HG02678 (cell line): ENCODE data around the gene TRAF7.
"Not testable (repeated sequence)": the region's sequence is repeated elsewhere in the genome, so short reads cannot be mapped to it uniquely, and the experiment has no call there.

Experiments
- ATAC-seq: cut with Tn5 transposase; IDR thresholded peaks from one replicate; pipeline ENCODE4 v1.9.1; 2021; ENCODE audit warnings: mild to moderate bottlenecking, moderate library complexity; ENCODE audit not compliant: unreplicated experiment

The TRAF7 gene

DNA sequence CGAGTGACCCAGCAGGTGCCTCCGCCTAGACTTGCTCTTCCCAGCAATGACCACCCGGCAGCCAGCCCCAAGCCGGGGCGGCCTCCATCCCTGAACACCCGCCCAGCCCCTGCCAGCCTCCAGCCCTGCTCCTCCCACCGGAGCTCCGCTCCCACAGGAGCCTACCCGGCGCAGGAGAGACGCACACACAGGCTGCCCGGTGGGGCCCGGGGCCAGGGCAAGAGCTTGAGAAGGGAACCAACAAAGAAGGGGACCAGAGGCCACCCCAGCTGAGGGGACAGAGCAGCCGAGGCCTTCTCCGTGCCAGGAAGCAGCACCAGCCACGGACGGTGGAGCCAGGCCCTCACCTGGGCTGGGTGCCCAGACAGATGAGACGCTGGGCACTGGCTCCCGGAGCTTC is 33.7 kb upstream of the TRAF7 start:
- ATAC-seq = no peak

DNA sequence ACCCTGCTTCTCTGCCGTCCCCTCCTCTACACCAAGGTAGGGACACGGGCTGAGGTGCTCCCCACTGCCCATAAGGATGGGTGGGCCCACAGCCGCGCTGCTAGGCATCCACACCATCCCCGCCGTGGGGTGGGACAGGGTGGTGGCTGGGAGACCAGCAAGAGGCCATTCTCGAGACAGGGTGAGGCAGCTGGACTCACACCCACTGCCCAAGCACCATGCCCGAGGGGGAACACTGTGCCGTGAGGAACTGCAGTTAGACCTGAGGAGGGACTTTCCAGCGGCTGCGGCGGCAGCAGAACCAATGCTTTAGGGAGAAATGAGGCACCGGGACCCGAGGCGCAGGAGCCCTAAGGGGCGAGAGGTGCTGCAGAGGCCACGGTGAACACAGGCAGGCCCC is 33.2 kb upstream of the TRAF7 start:
- no peak for ATAC-seq

- not testable (repeated sequence) for ATAC-seq
Observed at GRCh38 chr16:2122934-2123683, 32.5 kb upstream of the TRAF7 start.

- not testable (repeated sequence) for ATAC-seq
Observed at GRCh38 chr16:2123706-2124376, 31.7 kb upstream of the TRAF7 start.

DNA sequence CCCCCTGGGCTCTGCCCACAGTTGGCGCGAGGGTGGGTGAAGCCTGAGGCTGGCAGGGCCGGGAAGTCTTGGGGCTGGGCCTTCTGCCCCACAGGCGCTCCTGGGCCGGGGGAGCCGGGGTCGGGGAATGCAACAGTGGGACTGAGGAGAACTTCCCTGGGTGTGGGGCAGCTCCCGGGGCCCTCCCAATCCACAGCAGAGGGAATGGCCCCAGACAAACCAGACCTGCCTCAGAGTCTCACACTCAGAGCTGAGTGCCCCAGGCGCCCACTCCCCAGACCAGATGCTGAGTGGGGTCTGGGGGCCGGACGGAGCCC is 31.2 kb upstream of the TRAF7 start:
- not testable (repeated sequence) for ATAC-seq

- not testable (repeated sequence) for ATAC-seq
Observed at GRCh38 chr16:2124694-2125444, 30.7 kb upstream of the TRAF7 start.

GRCh38 chr16:2125609-2126008 is 30.0 kb upstream of the TRAF7 start:
- not testable (repeated sequence) for ATAC-seq

GRCh38 chr16:2126161-2126743 is 29.3 kb upstream of the TRAF7 start:
- ATAC-seq = not testable (repeated sequence)

GRCh38 chr16:2126928-2127556 is 28.5 kb upstream of the TRAF7 start:
- ATAC-seq = not testable (repeated sequence)

DNA sequence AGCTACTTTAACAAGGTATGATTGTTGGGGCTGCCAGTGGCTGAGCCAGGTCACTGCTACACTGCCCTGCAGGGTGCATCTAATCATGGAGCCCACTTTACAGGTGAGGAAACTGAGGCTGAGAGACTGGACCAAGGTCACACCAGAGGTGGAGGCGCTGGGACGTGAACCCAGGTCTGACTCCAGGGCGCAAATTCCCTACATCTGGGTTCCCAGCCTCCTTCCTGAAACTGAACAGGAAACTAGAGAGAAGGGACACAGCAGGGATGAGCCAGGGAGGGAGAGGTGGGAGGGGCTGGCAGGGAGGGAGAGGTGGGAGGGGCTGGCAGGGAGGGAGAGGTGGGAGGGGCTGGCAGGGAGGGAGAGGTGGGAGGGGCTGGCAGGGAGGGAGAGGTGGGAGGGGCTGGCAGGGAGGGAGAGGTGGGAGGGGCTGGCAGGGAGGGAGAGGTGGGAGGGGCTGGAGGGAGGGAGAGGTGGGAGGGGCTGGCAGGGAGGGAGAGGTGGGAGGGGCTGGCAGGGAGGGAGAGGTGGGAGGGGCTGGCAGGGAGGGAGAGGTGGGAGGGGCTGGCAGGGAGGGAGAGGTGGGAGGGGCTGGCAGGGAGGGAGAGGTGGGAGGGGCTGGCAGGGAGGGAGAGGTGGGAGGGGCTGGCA is 27.8 kb upstream of the TRAF7 start:
- not testable (repeated sequence) for ATAC-seq

DNA sequence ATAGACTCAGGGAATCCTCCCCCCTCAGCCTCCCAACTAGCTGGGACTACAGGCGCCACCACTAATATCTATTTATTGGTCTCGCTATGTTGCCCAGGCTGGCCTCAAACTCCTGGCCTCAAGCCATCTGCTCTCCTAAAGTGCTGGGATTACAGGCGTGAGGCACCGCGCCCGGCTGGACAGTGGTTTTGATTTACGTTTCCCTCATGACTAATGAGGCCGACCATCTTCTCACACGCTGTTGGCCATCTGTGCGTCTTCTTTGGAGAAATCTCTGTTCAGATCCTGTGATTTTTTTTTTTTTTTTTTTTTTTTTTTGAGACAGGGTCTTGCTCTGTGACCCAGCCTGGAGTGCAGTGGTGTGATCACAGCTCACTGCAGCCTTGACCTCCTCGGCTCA is 26.3 kb upstream of the TRAF7 start:
- ATAC-seq = not testable (repeated sequence)

- not testable (repeated sequence) for ATAC-seq
Observed at GRCh38 chr16:2129890-2130447, 25.6 kb upstream of the TRAF7 start.

DNA sequence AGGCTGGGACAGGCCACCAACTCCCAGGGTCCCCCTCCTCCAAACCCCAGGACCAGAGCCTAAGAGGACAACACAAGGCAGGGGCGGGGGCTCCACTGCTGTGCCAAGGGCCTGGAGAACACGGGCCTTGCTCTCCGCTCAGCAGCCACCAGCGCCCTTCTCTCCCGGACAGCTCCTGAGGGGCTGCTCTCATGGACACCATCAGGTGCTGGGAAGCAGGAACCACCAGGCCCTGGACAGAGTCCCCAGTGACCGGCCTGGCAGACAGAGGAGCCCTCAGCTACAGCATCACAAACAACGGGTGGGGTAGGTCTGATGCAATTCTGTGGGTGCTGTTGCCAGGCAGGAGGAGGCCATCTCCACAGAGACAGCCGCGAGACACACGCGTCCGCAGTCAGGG is 21.8 kb upstream of the TRAF7 start:
- ATAC-seq = not testable (repeated sequence)

DNA sequence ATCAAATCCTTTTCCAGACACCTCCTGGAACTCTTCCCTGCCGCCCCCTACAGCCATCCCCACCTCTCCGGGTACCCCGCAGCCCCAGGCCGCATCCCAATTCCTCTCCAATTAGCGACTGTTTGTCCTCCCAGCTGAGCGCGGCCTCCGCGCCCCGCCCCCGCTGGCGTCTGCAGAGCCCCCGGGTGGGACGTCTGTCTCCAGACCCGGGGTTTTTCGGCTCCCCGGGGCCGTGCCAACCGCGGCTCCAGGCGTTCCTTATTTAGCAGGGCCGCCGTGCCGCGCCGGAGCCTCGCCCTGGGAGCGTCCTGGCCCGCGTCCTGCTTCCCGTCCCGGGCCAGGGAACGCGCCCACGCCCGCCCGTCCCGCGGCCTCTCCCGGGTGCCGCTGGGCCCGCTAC is 20.5 kb upstream of the TRAF7 start:
- not testable (repeated sequence) for ATAC-seq

DNA sequence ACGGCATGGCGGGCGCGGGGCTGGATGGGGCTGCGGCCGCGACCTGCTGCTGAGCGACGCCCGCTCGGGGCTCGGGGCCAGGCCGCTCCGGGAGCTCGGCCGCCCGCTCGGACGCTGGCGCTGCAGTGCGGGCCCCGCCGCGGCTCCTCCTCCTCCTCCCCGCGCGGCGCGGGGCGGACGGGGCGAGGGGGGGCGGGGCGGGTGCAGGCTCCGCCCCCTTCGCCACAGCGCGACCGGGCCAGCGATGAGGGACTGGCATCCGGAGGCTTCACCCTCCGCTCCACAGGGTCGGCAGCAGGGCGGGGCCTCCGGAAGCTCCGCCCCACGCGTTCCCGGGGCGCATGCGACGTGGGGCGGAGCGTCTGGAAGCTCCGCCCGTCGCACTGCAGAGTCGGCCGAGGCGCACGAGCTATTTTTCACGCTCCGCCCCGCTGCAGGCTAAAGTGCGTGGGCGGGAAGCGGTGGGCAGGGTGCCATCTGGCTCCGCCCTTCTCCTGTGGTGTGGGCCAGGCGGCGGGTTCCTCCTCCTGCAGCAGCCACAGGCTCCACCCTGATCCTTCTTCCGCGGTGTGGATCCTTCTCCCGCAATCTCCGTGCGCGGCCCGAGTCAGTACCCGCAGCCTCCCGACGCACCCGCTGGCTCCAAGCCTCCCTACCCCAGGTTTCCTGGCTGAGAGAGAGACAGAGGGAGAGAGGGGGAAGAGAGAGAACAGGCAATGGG is 19.7 kb upstream of the TRAF7 start, which contains the start of gene PKD1:
Gene PKD1, minus strand, starts transcription at position 129 of the 721 bp plus-strand sequence. CDS start 209 bp downstream, outside the sequence.
- ATAC-seq = peak; percentile 50

- no peak for ATAC-seq
Observed at GRCh38 chr16:2142942-2143877, 12.4 kb upstream of the TRAF7 start.

- ATAC-seq = no peak
Observed at GRCh38 chr16:2143878-2144485, 11.6 kb upstream of the TRAF7 start.

DNA sequence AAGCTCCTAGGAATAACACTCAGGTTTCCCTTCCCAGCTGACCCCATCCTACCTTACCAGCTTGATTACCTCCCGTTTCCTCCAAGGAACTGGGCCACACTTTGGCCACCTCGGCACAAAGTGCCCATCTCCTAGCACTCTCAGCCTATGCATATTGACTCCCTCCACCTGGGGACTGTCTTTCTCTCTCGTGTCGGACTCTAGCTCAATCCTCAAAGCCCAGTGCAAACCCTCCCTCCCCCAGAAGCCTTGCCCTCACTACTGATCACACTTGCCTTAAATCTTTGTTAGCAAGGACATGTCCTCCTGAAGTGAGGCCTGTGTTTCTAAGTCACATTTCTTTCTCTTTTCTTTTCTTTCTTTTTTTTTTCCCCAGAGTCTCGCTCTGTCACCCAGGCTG is 9.7 kb upstream of the TRAF7 start:
- ATAC-seq = no peak
